WERI-Rb-1 (cell line): ENCODE results near the gene RAD50.

Source experiments
- DNase-seq: peaks from one replicate; pipeline ENCODE4 v3.0.0-alpha.2; 2020
- H3K27ac ChIP-seq: fragments of 250-450 bp; sonication (Bioruptor Pico); 2 replicates; pipeline ENCODE4 v1.5.1; 2020; ENCODE audit warnings: mild to moderate bottlenecking, moderate library complexity
- H3K27me3 ChIP-seq: fragments of 250-450 bp; sonication (Bioruptor Pico); 2 replicates; pipeline ENCODE4 v1.5.1; 2021; ENCODE audit warnings: mild to moderate bottlenecking, low read depth, moderate library complexity; ENCODE audit not compliant: insufficient read depth, severe bottlenecking
- H3K36me3 ChIP-seq: fragments of 250-450 bp; sonication (Bioruptor Pico); 2 replicates; pipeline ENCODE4 v1.5.1; 2020; ENCODE audit warnings: mild to moderate bottlenecking, moderate library complexity
- H3K4me3 ChIP-seq: 2 replicates; pipeline ENCODE4 v1.5.1; 2011; ENCODE audit warnings: low read depth, mild to moderate bottlenecking, control low read depth, low read length
- H3K9me3 ChIP-seq: fragments of 250-450 bp; sonication (Bioruptor Pico); 2 replicates; pipeline ENCODE4 v1.5.1; 2021; ENCODE audit warnings: mild to moderate bottlenecking, moderate library complexity; ENCODE audit not compliant: severe bottlenecking
- TF ChIP-seq, protein P1 (sequence below): IDR thresholded peaks from 2 replicates; pipeline ENCODE4 v1.5.1; 2011; ENCODE audit warnings: low read depth, mild to moderate bottlenecking, control low read depth, inconsistent platforms, low read length

The RAD50 gene

DNA sequence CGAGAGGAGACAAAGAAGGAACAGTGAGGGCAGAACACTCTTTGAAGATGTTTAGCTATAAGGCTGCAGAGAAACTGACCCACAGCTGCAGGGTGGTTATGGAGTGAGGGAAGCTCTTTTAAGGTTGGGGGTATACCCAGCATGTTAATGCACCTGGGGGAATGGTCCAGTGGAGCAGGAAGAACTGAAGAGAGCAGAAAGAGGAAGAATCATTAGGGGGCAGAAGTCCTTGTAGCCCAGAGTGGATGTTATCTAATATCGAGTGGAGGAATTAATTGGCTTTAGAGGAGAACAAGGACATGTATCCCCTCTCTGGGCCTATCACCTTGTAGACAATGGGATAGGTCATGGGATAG is 124.7 kb downstream of the RAD50 start:
- TF ChIP-seq, protein P1, sequence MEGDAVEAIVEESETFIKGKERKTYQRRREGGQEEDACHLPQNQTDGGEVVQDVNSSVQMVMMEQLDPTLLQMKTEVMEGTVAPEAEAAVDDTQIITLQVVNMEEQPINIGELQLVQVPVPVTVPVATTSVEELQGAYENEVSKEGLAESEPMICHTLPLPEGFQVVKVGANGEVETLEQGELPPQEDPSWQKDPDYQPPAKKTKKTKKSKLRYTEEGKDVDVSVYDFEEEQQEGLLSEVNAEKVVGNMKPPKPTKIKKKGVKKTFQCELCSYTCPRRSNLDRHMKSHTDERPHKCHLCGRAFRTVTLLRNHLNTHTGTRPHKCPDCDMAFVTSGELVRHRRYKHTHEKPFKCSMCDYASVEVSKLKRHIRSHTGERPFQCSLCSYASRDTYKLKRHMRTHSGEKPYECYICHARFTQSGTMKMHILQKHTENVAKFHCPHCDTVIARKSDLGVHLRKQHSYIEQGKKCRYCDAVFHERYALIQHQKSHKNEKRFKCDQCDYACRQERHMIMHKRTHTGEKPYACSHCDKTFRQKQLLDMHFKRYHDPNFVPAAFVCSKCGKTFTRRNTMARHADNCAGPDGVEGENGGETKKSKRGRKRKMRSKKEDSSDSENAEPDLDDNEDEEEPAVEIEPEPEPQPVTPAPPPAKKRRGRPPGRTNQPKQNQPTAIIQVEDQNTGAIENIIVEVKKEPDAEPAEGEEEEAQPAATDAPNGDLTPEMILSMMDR, result no peak
- H3K36me3 ChIP-seq, result no peaks in the 10 kb centered on the region
- DNase-seq, result no peak
- no peaks in the 10 kb centered on the region for H3K27me3 ChIP-seq
- no peak overlapping the region for H3K27ac ChIP-seq
- H3K9me3 ChIP-seq, result no peaks in the 10 kb centered on the region
- no peak overlapping the region for H3K4me3 ChIP-seq

DNA sequence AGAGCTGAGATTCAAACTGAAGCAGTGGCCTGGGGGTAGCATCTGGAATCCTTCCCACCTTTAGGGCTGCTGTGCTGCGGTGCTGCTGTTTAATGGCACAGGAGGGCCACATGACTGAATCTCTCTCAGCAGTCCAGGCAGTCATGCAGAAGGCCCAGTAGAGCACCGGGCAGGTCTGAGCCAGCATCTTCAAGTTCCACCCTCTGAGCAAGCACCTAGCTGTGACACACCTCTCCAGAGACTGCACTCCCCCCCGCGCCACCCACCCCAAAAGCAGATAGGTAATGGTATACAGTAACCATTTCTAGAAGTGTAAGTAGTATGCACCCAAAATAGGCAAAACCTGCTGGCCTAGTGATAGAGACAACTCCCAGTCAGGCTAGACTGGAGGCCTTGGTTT is 125.2 kb downstream of the RAD50 start:
- TF ChIP-seq, protein P1, result no peak

DNA sequence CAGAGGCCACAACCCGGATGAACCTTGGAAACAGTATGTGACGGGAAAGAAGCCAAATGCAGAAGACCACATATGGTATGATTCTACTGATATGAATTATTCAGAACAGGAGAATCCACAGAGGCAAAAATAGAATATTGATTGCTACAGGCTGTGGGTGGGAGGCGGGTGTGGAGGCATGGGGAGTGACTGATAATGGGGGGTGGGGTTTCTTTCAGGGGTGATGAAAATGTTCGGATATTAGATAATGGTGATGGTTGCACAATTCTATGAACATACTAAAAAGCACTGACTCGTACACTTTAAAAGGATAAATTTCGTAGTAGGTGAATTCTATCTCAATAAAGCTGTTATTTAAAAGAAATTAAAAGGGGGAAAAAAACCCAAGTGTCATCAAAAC is 127.7 kb downstream of the RAD50 start:
- H3K4me3 ChIP-seq, result no peak overlapping the region
- no peaks in the 10 kb centered on the region for H3K27me3 ChIP-seq
- TF ChIP-seq, protein P1, result no peak
- H3K36me3 ChIP-seq, result no peaks in the 10 kb centered on the region
- no peak for DNase-seq
- H3K9me3 ChIP-seq, result no peaks in the 10 kb centered on the region
- no peak overlapping the region for H3K27ac ChIP-seq

More for the DNA sequence above, 125.2 kb downstream of the RAD50 start:
- Histone ChIP-seq H3K9me3 (no peaks in the 10 kb centered on the region), H3K27me3 (no peaks in the 10 kb centered on the region), H3K4me3 (no peak overlapping the region), H3K27ac (no peak overlapping the region), H3K36me3 (no peaks in the 10 kb centered on the region)
- DNase-seq, result no peak

DNA sequence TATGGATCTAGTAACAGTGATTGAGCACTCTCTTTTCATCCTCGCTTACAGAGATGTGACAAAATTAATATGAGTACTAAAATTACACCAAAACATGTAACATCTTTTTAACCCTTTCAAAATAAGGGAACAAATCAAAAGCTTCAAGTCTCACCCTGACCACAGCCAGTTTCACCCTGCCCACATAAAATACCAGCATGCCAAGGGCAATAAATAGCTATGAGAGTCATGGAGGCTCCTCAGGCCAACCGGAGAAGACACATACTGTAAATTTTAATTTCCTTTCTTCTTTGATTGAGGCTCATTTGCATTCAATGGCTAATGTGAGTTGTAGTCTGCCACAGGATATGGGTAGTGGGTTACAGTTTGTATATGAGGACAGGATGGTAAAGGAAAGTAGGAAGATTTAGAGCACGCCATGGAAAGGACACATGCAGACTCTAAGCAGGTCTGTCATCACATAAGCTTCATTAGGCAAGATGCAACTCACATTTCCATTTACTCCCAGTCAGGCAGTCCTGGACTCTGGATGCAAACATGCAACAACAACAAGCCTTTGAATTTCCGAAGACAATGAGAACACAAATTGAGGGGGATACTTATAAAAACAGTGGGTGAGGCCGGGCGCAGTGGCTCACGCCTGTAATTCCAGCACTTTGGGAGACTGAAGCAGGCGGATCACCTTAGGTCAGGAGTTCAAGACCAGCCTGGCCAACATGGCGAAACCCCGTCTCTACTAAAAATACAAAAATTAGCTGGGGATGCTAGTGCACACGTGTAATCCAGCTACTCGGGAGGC is 128.3 kb downstream of the RAD50 start:
- TF ChIP-seq, protein P1, result no peak
- no peak for DNase-seq
- Histone ChIP-seq H3K27me3 (no peaks in the 10 kb centered on the region), H3K4me3 (no peak overlapping the region), H3K9me3 (no peaks in the 10 kb centered on the region), H3K27ac (no peak overlapping the region), H3K36me3 (no peaks in the 10 kb centered on the region)

DNA sequence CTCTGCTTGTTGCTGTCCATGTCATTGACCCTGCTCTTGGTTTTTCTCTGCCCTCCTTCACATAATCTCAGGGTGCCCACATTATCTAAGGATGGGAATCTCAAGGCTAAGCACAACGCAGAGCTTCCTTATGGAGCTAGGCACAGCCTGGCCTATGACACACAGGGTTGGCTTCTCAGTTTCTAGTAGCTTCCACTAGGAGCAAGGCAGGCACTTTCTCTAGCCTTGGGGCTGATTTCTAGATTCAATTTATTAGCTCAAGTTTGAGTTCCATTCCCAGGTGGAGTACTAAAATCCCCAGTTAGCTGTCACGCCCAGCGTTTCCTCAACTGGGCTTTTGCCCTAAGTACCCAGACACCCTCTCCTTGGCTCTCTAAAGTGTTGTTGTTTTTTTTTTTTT is 129.4 kb downstream of the RAD50 start:
- H3K4me3 ChIP-seq, result no peak overlapping the region
- no peaks in the 10 kb centered on the region for H3K36me3 ChIP-seq
- no peaks in the 10 kb centered on the region for H3K9me3 ChIP-seq
- no peak for DNase-seq
- H3K27me3 ChIP-seq, result no peaks in the 10 kb centered on the region
- TF ChIP-seq, protein P1, result no peak
- no peak overlapping the region for H3K27ac ChIP-seq

DNA sequence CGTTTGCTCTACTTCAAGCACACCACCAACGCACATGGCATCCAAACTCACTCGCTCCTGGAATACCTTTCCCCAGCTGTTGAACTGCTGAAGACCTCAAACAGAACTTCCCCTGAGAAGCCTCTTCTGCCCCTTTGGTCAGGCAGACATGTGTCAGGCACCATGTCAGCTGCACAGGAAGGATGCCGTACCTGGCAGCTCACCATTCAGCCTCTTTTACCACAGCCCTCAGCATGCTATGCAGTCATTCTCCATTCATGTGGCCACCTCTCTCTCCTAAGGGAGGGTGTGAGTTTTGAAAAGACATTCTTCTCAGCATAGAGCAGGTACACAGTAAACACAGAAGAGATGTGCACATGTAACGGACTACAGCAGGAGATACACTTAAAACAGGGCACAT is 131.2 kb downstream of the RAD50 start:
- Histone ChIP-seq H3K27me3 (no peaks in the 10 kb centered on the region), H3K27ac (no peak overlapping the region), H3K9me3 (no peaks in the 10 kb centered on the region), H3K4me3 (no peak overlapping the region), H3K36me3 (no peaks in the 10 kb centered on the region; the same call in 1 of the 2 replicates)
- no peak for DNase-seq
- TF ChIP-seq, protein P1, result no peak
